Ammon's horn (tissue), 1 donor: ENCODE data around the gene IRF4.
A peak's percentile ranks its signal among the peaks of the same experiment; 100 is the strongest.
"Not testable (repeated sequence)": the region's sequence is repeated elsewhere in the genome, so short reads cannot be mapped to it uniquely, and the experiment has no call there.

Experiments used
- DNase-seq: peaks from one replicate; pipeline ENCODE4 v3.0.0-alpha.2; 2016; ENCODE audit warnings: low spot score

Gene IRF4

GRCh38 chr6:366389-367297 is 24.9 kb upstream of the IRF4 start:
- no peak for DNase-seq

GRCh38 chr6:367298-367794 is 24.2 kb upstream of the IRF4 start:
- no peak for DNase-seq

- no peak for DNase-seq
Measured at GRCh38 chr6:367891-368630, 23.5 kb upstream of the IRF4 start.

- no peak for DNase-seq
Measured at GRCh38 chr6:369559-370431, 21.8 kb upstream of the IRF4 start.

- no peak for DNase-seq
Measured at GRCh38 chr6:370555-370954, 21.0 kb upstream of the IRF4 start.

- not testable (repeated sequence) for DNase-seq
Measured at GRCh38 chr6:371851-372250, 19.7 kb upstream of the IRF4 start.

- peak; percentile 44 for DNase-seq
Measured at GRCh38 chr6:372336-372911, 19.1 kb upstream of the IRF4 start.

- DNase-seq = no peak
Measured at GRCh38 chr6:373031-373430, 18.5 kb upstream of the IRF4 start.

GRCh38 chr6:373773-374724 is 17.5 kb upstream of the IRF4 start:
- no peak for DNase-seq

- DNase-seq = no peak
Measured at GRCh38 chr6:374956-375355, 16.6 kb upstream of the IRF4 start.

- DNase-seq = no peak
Measured at GRCh38 chr6:376827-377640, 14.5 kb upstream of the IRF4 start.

GRCh38 chr6:377641-378020 is 13.9 kb upstream of the IRF4 start:
- not testable (repeated sequence) for DNase-seq

GRCh38 chr6:378090-378957 is 13.2 kb upstream of the IRF4 start:
- DNase-seq = no peak

GRCh38 chr6:378958-379409 is 12.6 kb upstream of the IRF4 start:
- no peak for DNase-seq

- no peak for DNase-seq
Measured at GRCh38 chr6:379410-380181, 12.0 kb upstream of the IRF4 start.

GRCh38 chr6:380234-381218 is 11.0 kb upstream of the IRF4 start:
- DNase-seq = no peak
